Activated CD8-positive, alpha-beta memory T cell treated with anti-CD3 and anti-CD28 coated beads, Interleukin-2, amount 10 ng/mL, durations not matched to agents 7 days and 5 days (primary cell): ENCODE measurements around the gene LMO7. TPM values are rescaled to one million over a fixed set of nuclear protein-coding genes. Genes with fewer than 3 reads are reported as not detected.

Experiments used
- ATAC-seq: fragments of 150-1000 bp; cut with Tn5 transposase; one replicate; pipeline ENCODE4 v1.10.0; 2021; ENCODE audit warnings: moderate library complexity
- CTCF ChIA-PET: fragments of 350-600 bp; sonication (Branson Sonifier 250); formaldehyde crosslinking; loops from one replicate; lab custom pipeline; 2021; ENCODE audit warnings: antibody characterized with exemption; lab: Charles Lee
- DNase-seq: peaks from one replicate; pipeline ENCODE4 v3.0.0-alpha.2; 2020
- H3K27ac Mint-ChIP-seq: one replicate; pipeline ENCODE4 v1.8.0; 2021; ENCODE audit warnings: mild to moderate bottlenecking, mixed read lengths
- H3K27me3 Mint-ChIP-seq: one replicate; pipeline ENCODE4 v1.8.0; 2021; ENCODE audit warnings: mixed read lengths
- H3K36me3 Mint-ChIP-seq: one replicate; pipeline ENCODE4 v1.8.0; 2021; ENCODE audit warnings: mild to moderate bottlenecking, mixed read lengths
- H3K4me1 Mint-ChIP-seq: one replicate; pipeline ENCODE4 v1.8.0; 2021; ENCODE audit warnings: mixed read lengths
- H3K4me3 Mint-ChIP-seq: one replicate; pipeline ENCODE4 v1.8.0; 2021; ENCODE audit warnings: mild to moderate bottlenecking, moderate library complexity, mixed read lengths
- H3K9me3 Mint-ChIP-seq: one replicate; pipeline ENCODE4 v1.8.0; 2022; ENCODE audit warnings: low read depth, mixed read lengths
- total RNA-seq, 2 experiments: library from RNA; stranded (reverse); gene quantifications; one replicate each; pipeline ENCODE4 v1.2.3, GENCODE V29; 2021

LMO7 gene
- total RNA-seq = 1 to 10 TPM; 4.2 to 9.3 TPM

- H3K4me3 Mint-ChIP-seq = peak within 1 kb of the TSS; percentile 74
- H3K27ac Mint-ChIP-seq = peak within 1 kb of the TSS; percentile 56
- CTCF ChIA-PET = interaction anchor here (1.0 kb wide), 1 partner anchor 1249 kb away, joined by 3 read pairs; no protein-coding TSS in a partner anchor
These were observed at the start of gene LMO7 for GRCh38 chr13:75635828-75636435. Gene LMO7, plus strand, starts transcription at chr13:75636330. Its CDS starts 328 bp downstream, at chr13:75636658.

GRCh38 chr13:75587679-75588078 lies 48.5 kb upstream of the LMO7 start:
- Mint-ChIP-seq H3K36me3 (peaks cover 34% of the 10 kb centered on the region), H3K9me3 (peaks cover 7% of the 10 kb centered on the region), H3K27ac (no peak overlapping the region), H3K4me1 (no peaks in the 10 kb centered on the region), H3K27me3 (no peaks in the 10 kb centered on the region), H3K4me3 (no peak overlapping the region)
- ATAC-seq (no peak), DNase-seq (no peak)
- CTCF ChIA-PET = no interaction called here

More at GRCh38 chr13:75635828-75636435, at the start of gene LMO7:
- no peak for DNase-seq
- H3K27me3 Mint-ChIP-seq = peaks cover 26% of the 10 kb centered on the region
- H3K36me3 Mint-ChIP-seq = peaks cover 2% of the 10 kb centered on the region
- peak; percentile 71 for ATAC-seq
- no peaks in the 10 kb centered on the region for H3K9me3 Mint-ChIP-seq
- H3K4me1 Mint-ChIP-seq = peaks cover 15% of the 10 kb centered on the region

GRCh38 chr13:75596657-75597182 lies 39.4 kb upstream of the LMO7 start:
- Mint-ChIP-seq H3K36me3 (peaks cover 13% of the 10 kb centered on the region), H3K27me3 (no peaks in the 10 kb centered on the region), H3K4me3 (no peak overlapping the region), H3K9me3 (no peaks in the 10 kb centered on the region), H3K27ac (no peak overlapping the region), H3K4me1 (no peaks in the 10 kb centered on the region)
- ATAC-seq (no peak), DNase-seq (no peak)
- CTCF ChIA-PET = no interaction called here

GRCh38 chr13:75600371-75600770 lies 35.8 kb upstream of the LMO7 start:
- ATAC-seq (no peak), DNase-seq (no peak)
- no peaks in the 10 kb centered on the region for H3K9me3 Mint-ChIP-seq
- H3K36me3 Mint-ChIP-seq = peaks cover 11% of the 10 kb centered on the region
- H3K4me1 Mint-ChIP-seq = no peaks in the 10 kb centered on the region
- H3K27ac Mint-ChIP-seq = no peak overlapping the region
- H3K27me3 Mint-ChIP-seq = no peaks in the 10 kb centered on the region
- CTCF ChIA-PET = no interaction called here
- no peak overlapping the region for H3K4me3 Mint-ChIP-seq

GRCh38 chr13:75603038-75603437 lies 33.1 kb upstream of the LMO7 start:
- Mint-ChIP-seq H3K36me3 (peaks cover 8% of the 10 kb centered on the region), H3K4me1 (no peaks in the 10 kb centered on the region), H3K27me3 (no peaks in the 10 kb centered on the region), H3K9me3 (no peaks in the 10 kb centered on the region), H3K27ac (no peak overlapping the region), H3K4me3 (no peak overlapping the region)
- DNase-seq = no peak
- no peak for ATAC-seq
- CTCF ChIA-PET = no interaction called here

- no peaks in the 10 kb centered on the region for H3K27me3 Mint-ChIP-seq
- no peak for ATAC-seq
- no peak for DNase-seq
- no peaks in the 10 kb centered on the region for H3K4me1 Mint-ChIP-seq
- no peak overlapping the region for H3K27ac Mint-ChIP-seq
- no peak overlapping the region for H3K4me3 Mint-ChIP-seq
- peaks cover 3% of the 10 kb centered on the region for H3K36me3 Mint-ChIP-seq
- CTCF ChIA-PET = no interaction called here
- H3K9me3 Mint-ChIP-seq = no peaks in the 10 kb centered on the region
These were observed 28.7 kb upstream of the LMO7 start for GRCh38 chr13:75607447-75607846.

GRCh38 chr13:75610466-75610865 lies 25.7 kb upstream of the LMO7 start:
- CTCF ChIA-PET = interaction anchor here (0.7 kb wide), 1 partner anchor 63 kb away, joined by 3 read pairs; no protein-coding TSS in a partner anchor
- no peak for DNase-seq
- Mint-ChIP-seq H3K36me3 (peaks cover 6% of the 10 kb centered on the region), H3K27me3 (no peaks in the 10 kb centered on the region), H3K4me3 (no peak overlapping the region), H3K4me1 (no peaks in the 10 kb centered on the region), H3K27ac (no peak overlapping the region), H3K9me3 (no peaks in the 10 kb centered on the region)
- no peak for ATAC-seq

GRCh38 chr13:75612354-75612753 lies 23.8 kb upstream of the LMO7 start:
- peaks cover 7% of the 10 kb centered on the region for H3K36me3 Mint-ChIP-seq
- H3K9me3 Mint-ChIP-seq = no peaks in the 10 kb centered on the region
- DNase-seq = no peak
- no peak overlapping the region for H3K27ac Mint-ChIP-seq
- CTCF ChIA-PET = no interaction called here
- ATAC-seq = no peak
- no peak overlapping the region for H3K4me3 Mint-ChIP-seq
- no peaks in the 10 kb centered on the region for H3K27me3 Mint-ChIP-seq
- H3K4me1 Mint-ChIP-seq = peaks cover 4% of the 10 kb centered on the region

- Mint-ChIP-seq H3K4me1 (peaks cover 4% of the 10 kb centered on the region), H3K4me3 (no peak overlapping the region), H3K27me3 (no peaks in the 10 kb centered on the region), H3K27ac (no peak overlapping the region), H3K9me3 (no peaks in the 10 kb centered on the region), H3K36me3 (peaks cover 7% of the 10 kb centered on the region)
- CTCF ChIA-PET = no interaction called here
- DNase-seq (no peak), ATAC-seq (no peak)
These were observed 18.9 kb upstream of the LMO7 start for GRCh38 chr13:75617230-75617629.

GRCh38 chr13:75618308-75618707 lies 17.8 kb upstream of the LMO7 start:
- Mint-ChIP-seq H3K27ac (no peak overlapping the region), H3K4me1 (peaks cover 4% of the 10 kb centered on the region), H3K27me3 (no peaks in the 10 kb centered on the region), H3K36me3 (peaks cover 7% of the 10 kb centered on the region), H3K4me3 (no peak overlapping the region), H3K9me3 (no peaks in the 10 kb centered on the region)
- no peak for DNase-seq
- CTCF ChIA-PET = no interaction called here
- no peak for ATAC-seq

GRCh38 chr13:75620020-75620419 lies 16.1 kb upstream of the LMO7 start:
- Mint-ChIP-seq H3K4me3 (no peak overlapping the region), H3K9me3 (no peaks in the 10 kb centered on the region), H3K36me3 (peaks cover 6% of the 10 kb centered on the region), H3K27ac (no peak overlapping the region), H3K4me1 (peaks cover 4% of the 10 kb centered on the region), H3K27me3 (no peaks in the 10 kb centered on the region)
- no peak for ATAC-seq
- DNase-seq = no peak
- CTCF ChIA-PET = interaction anchor here (1.5 kb wide), 1 partner anchor 257 kb away, joined by 3 read pairs; no protein-coding TSS in a partner anchor

GRCh38 chr13:75621147-75621546 lies 15.0 kb upstream of the LMO7 start:
- Mint-ChIP-seq H3K9me3 (no peaks in the 10 kb centered on the region), H3K36me3 (peaks cover 7% of the 10 kb centered on the region), H3K27ac (no peak overlapping the region), H3K4me3 (no peak overlapping the region), H3K27me3 (no peaks in the 10 kb centered on the region), H3K4me1 (peaks cover 4% of the 10 kb centered on the region)
- no peak for ATAC-seq
- DNase-seq = no peak
- CTCF ChIA-PET = no interaction called here

- no peak for ATAC-seq
- H3K9me3 Mint-ChIP-seq = no peaks in the 10 kb centered on the region
- no peaks in the 10 kb centered on the region for H3K4me1 Mint-ChIP-seq
- H3K36me3 Mint-ChIP-seq = peaks cover 3% of the 10 kb centered on the region
- no peak for DNase-seq
- H3K27ac Mint-ChIP-seq = no peak overlapping the region
- H3K27me3 Mint-ChIP-seq = peaks cover 2% of the 10 kb centered on the region
- CTCF ChIA-PET = no interaction called here
- H3K4me3 Mint-ChIP-seq = no peak overlapping the region
These were observed 7.3 kb upstream of the LMO7 start for GRCh38 chr13:75628801-75629200.

GRCh38 chr13:75633285-75633684 lies 2.8 kb upstream of the LMO7 start:
- H3K9me3 Mint-ChIP-seq = no peaks in the 10 kb centered on the region
- ATAC-seq = no peak
- DNase-seq = no peak
- H3K4me3 Mint-ChIP-seq = no peak overlapping the region
- CTCF ChIA-PET = interaction anchor here (0.7 to 1.3 kb wide), 3 partner anchors 9 to 63 kb away, joined by 3 read pairs; no protein-coding TSS in a partner anchor
- no peak overlapping the region for H3K27ac Mint-ChIP-seq
- peaks cover 14% of the 10 kb centered on the region for H3K27me3 Mint-ChIP-seq
- H3K4me1 Mint-ChIP-seq = peaks cover 15% of the 10 kb centered on the region
- peaks cover 3% of the 10 kb centered on the region for H3K36me3 Mint-ChIP-seq
